Measurements from ENCODE around the gene CORT.
A peak's percentile ranks its signal among the peaks of the same experiment; 100 is the strongest.
"Not testable (repeated sequence)": the region's sequence is repeated elsewhere in the genome, so short reads cannot be mapped to it uniquely, and the experiment has no call there.

The CORT gene

DNA sequence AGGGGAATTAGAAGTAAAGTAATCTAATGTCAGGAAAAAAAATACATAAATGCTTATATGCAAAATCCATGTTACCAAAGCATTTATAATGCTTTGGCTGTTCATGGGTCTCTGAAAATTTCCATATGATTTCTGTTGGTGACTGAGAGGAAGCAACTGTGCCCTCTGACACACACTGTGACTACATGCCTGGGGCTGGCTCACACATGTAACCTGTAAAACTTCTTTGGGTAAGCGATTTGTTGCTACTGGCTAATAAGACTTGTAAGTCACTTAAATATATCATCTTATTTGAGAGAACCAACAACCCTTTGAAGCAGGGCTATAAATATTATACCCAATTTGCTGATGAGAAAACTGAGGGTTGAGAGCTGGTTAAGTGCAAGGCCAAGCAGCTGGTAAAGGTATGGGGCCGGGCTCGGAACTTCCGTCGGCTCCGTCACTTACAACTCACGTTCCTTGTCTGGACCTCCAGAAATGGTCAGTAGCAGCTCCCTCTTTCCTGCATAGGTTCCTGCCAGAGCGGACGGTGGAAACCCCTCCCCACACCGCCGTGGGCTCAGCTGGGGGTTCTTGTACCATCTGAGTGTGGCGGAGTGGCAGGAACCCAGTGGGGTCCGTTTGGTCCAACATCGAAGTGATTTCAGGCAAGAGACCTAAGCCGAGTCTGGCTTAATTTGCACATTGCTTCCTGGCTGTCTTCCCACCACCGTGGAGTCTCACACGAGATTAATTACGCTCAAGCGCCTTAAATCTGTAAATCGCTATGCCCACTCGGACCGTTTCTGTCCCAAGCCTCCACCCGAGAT lies 21.8 kb downstream of the CORT start:
- TF ChIP-seq MYC (IDR thresholded peaks at IDR 0.05; ENCODE audit: low read depth, low read length), result no peak
- TF ChIP-seq, protein P1, sequence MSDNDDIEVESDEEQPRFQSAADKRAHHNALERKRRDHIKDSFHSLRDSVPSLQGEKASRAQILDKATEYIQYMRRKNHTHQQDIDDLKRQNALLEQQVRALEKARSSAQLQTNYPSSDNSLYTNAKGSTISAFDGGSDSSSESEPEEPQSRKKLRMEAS (IDR thresholded peaks at IDR 0.05; ENCODE audit: low read depth, low read length), result no peak
- TF ChIP-seq POLR2A (IDR thresholded peaks at IDR 0.05; ENCODE audit: extremely low read depth, insufficient read length), result no peak
- TF ChIP-seq, protein P2, sequence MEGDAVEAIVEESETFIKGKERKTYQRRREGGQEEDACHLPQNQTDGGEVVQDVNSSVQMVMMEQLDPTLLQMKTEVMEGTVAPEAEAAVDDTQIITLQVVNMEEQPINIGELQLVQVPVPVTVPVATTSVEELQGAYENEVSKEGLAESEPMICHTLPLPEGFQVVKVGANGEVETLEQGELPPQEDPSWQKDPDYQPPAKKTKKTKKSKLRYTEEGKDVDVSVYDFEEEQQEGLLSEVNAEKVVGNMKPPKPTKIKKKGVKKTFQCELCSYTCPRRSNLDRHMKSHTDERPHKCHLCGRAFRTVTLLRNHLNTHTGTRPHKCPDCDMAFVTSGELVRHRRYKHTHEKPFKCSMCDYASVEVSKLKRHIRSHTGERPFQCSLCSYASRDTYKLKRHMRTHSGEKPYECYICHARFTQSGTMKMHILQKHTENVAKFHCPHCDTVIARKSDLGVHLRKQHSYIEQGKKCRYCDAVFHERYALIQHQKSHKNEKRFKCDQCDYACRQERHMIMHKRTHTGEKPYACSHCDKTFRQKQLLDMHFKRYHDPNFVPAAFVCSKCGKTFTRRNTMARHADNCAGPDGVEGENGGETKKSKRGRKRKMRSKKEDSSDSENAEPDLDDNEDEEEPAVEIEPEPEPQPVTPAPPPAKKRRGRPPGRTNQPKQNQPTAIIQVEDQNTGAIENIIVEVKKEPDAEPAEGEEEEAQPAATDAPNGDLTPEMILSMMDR (IDR thresholded peaks at IDR 0.05; ENCODE audit: low read depth, low read length), result no peak
- peak; percentile 27 for DNase-seq (ENCODE audit: low read depth)
- H3K4me3 ChIP-seq (ENCODE audit: low read depth, low read length), result peak overlapping the region; percentile 84

- peak; percentile 98 for DNase-seq (ENCODE audit: low read depth)
- H3K4me3 ChIP-seq (ENCODE audit: low read depth, low read length), result peak within 1 kb of the TSS; percentile 84
- TF ChIP-seq MYC (IDR thresholded peaks at IDR 0.05; ENCODE audit: low read depth, low read length) (peak; percentile 95), POLR2A (IDR thresholded peaks at IDR 0.05; ENCODE audit: extremely low read depth, insufficient read length) (peak; percentile 79)
- TF ChIP-seq, protein P1 (IDR thresholded peaks at IDR 0.05; ENCODE audit: low read depth, low read length), result peak; percentile 100
- TF ChIP-seq, protein P2 (IDR thresholded peaks at IDR 0.05; ENCODE audit: low read depth, low read length), result no peak
Observed at GRCh38 chr1:10472220-10473144, 22.7 kb downstream of the CORT start, which contains the start of gene DFFA. Gene DFFA, minus strand, starts transcription at chr1:10472529. Its CDS starts 71 bp downstream, at chr1:10472458.

DNA sequence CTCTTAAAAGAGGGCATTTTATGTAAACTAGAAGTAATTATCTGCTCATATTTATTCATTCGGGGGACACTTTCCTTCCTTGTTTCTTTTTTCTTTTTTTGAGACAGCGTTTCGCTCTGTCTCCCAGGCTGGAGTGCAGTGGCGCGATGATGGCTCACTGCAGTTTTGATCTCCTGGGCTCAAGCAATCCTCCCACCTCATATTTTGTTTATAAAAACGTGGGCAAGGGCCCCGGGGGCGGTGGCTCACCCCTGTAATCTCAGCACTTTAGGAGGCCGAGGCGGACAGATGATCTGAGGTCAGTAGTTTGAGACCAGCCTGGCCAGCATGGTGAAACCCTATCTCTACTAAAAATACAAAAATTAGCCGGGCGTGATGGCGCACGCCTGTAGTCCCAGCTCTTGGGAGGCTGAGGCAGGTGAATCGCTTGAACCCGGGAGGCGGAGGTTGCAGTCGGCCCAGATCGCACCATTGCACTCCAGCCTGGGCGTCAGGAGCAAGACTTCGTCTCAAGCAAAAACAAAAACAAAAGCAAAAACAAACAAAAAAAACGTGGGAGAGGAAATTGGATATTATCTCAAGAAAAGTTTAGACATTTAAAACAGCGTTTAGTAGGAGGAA lies 23.4 kb downstream of the CORT start:
- DNase-seq (ENCODE audit: low read depth), result no peak
- TF ChIP-seq MYC (IDR thresholded peaks at IDR 0.05; ENCODE audit: low read depth, low read length) (no peak), POLR2A (IDR thresholded peaks at IDR 0.05; ENCODE audit: extremely low read depth, insufficient read length) (no peak)
- TF ChIP-seq, protein P1 (IDR thresholded peaks at IDR 0.05; ENCODE audit: low read depth, low read length), result no peak
- TF ChIP-seq, protein P2 (IDR thresholded peaks at IDR 0.05; ENCODE audit: low read depth, low read length), result no peak
- peak overlapping the region; percentile 84 for H3K4me3 ChIP-seq (ENCODE audit: low read depth, low read length)

DNA sequence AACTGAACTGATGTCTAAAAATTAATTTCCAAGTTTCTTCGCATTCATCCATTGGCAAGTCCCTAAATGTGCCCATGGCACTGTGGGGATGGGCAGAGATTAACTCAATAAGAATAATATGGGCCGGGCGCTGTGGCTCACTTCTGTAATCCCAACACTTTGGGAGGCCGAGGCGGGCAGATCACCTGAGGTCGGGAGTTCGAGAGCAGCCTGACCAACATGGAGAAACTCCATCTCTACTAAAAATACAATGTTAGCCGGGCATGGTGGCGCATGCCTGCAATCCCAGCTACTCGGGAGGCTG lies 24.4 kb downstream of the CORT start:
- peak overlapping the region; percentile 93 for H3K4me3 ChIP-seq (ENCODE audit: low read depth, low read length)
- DNase-seq (ENCODE audit: low read depth), result not testable (repeated sequence)

DNA sequence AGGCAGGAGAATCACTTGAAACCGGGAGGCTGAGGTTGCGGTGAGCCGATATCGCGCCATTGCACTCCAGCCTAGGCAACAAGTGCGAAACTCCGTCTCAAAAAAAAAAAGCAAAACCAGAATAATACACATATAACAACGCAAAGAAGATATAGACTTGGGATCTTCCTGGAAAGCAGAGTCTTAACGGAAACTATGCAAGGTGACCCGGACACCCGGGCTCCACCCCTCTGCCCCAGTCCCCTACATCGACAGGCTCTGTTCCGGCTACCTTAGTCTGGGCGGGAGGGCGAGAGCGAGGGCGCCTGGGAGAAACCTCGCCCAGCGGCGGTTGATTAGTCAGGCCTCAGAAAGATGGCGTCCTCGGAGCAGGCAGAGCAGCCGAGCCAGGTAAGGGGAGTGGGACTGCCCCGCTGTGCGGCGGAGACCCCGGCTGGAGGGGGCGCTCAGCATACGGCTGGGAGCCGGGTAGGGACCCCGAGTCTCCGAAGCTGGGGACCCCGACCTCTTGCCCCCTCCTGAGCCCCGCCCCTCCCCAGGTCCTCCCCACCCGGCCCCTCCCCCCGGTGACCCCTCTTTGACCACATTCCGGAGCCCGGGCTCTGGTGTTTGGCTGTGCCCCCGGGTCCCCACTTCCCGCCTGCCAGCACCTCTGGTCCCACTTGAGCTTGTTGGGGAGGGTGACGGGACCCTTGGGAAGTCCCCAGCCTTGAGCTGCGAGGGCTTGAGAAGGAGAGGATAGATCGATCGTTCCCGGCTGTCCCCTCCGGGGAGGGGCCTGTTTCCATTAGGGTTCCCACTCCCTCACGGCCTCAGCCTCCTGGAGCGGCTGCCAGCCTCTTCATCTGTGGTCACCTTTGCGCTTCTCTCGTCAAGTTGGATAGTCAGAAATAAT lies 25.0 kb downstream of the CORT start, which contains the start of gene PEX14:
TSS of gene PEX14 (plus strand) at position 338 of the 895 bp plus-strand sequence. CDS start at position 355, 17 bp downstream.
- peak within 1 kb of the TSS; percentile 93 for H3K4me3 ChIP-seq (ENCODE audit: low read depth, low read length)
- TF ChIP-seq, protein P2 (IDR thresholded peaks at IDR 0.05; ENCODE audit: low read depth, low read length), result no peak
- TF ChIP-seq POLR2A (IDR thresholded peaks at IDR 0.05; ENCODE audit: extremely low read depth, insufficient read length), result peak; percentile 60
- TF ChIP-seq MYC (IDR thresholded peaks at IDR 0.05; ENCODE audit: low read depth, low read length), result no peak
- TF ChIP-seq, protein P1 (IDR thresholded peaks at IDR 0.05; ENCODE audit: low read depth, low read length), result peak; percentile 25; the same call in 1 of the 2 replicates
- DNase-seq (ENCODE audit: low read depth), result peak; percentile 93

Measured in NB4 (cell line).